Prostate gland (tissue), 2 donors: Measurements from ENCODE around the gene CRY1.
"Not testable (repeated sequence)": the region's sequence is repeated elsewhere in the genome, so short reads cannot be mapped to it uniquely, and the experiment has no call there.

Experiments
- CTCF ChIP-seq, 4 experiments: fragments of 200-600 bp in 2 of 4; fragments of 450-650 bp in 2 of 4; sonication (generic) in 2 of 4; IDR thresholded peaks; 1 replicate in 3 of 4; 2 replicates in 1 of 4; pipeline ENCODE4 v1.5.1; 2016 to 2019; ENCODE audit warnings: antibody characterized with exemption in 4 of 4, mild to moderate bottlenecking in 2 of 4, moderate library complexity in 2 of 4
- POLR2A ChIP-seq: fragments of 450-650 bp; IDR thresholded peaks from one replicate; pipeline ENCODE4 v1.6.1; 2016; ENCODE audit warnings: antibody characterized with exemption, mild to moderate bottlenecking
- POLR2AphosphoS5 ChIP-seq: sonication (generic); formaldehyde crosslinking; IDR thresholded peaks from one replicate; pipeline ENCODE4 v1.6.1; 2017; ENCODE audit warnings: antibody characterized with exemption

GRCh38 chr12:107002665-107003064 lies 90.7 kb downstream of the CRY1 start:
- not testable (repeated sequence) for TF ChIP-seq POLR2A; CTCF (IDR thresholded peaks at IDR 0.05); POLR2AphosphoS5
